ENCODE measurements around the gene FLRT2. TPM values are rescaled to one million over a fixed set of nuclear protein-coding genes. Genes with fewer than 3 reads are reported as not detected.

FLRT2 gene
- total and polyA plus RNA-seq, 9 of the 15 experiments (the other 6 are each of a cell fraction or from before 2014, with no cell fraction given): 0.02 TPM; not detected in 8

GRCh38 chr14:85604714-85605113 lies 74.8 kb downstream of the FLRT2 start:
- no peak for DNase-seq (ENCODE audit: extremely low read depth in 1 of 4, low spot score in 3 of 4)
- H3K9me3 ChIP-seq (replicated peaks; ENCODE audit: control insufficient read depth, insufficient read depth, low read depth, low read length): no peaks in the 10 kb centered on the region

More at GRCh38 chr14:85604714-85605113, 74.8 kb downstream of the FLRT2 start:
- no peak for TF ChIP-seq CC2D1A (IDR thresholded peaks at IDR 0.05)
- no peak for TF ChIP-seq EGR1 (conservative IDR thresholded peaks at IDR 0.05)
- TF ChIP-seq, protein P1, sequence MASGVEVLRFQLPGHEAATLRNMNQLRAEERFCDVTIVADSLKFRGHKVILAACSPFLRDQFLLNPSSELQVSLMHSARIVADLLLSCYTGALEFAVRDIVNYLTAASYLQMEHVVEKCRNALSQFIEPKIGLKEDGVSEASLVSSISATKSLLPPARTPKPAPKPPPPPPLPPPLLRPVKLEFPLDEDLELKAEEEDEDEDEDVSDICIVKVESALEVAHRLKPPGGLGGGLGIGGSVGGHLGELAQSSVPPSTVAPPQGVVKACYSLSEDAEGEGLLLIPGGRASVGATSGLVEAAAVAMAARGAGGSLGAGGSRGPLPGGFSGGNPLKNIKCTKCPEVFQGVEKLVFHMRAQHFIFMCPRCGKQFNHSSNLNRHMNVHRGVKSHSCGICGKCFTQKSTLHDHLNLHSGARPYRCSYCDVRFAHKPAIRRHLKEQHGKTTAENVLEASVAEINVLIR (CRISPR knock-in tag; IDR thresholded peaks at IDR 0.05): no peak
- TF ChIP-seq NEUROD1 (IDR thresholded peaks at IDR 0.05; ENCODE audit: borderline replicate concordance, low read depth, low read length, partially characterized antibody): no peak
- TF ChIP-seq BRCA1 (IDR thresholded peaks at IDR 0.05): no peak
- no peak for TF ChIP-seq BRCA1 (CRISPR knock-in tag; IDR thresholded peaks at IDR 0.05)
- TF ChIP-seq SLC30A9 (CRISPR knock-in tag; IDR thresholded peaks at IDR 0.05): no peak
- TF ChIP-seq MTA1 (IDR thresholded peaks at IDR 0.05; ENCODE audit: borderline replicate concordance): no peak
- no peak for TF ChIP-seq KAT7 (CRISPR knock-in tag; IDR thresholded peaks at IDR 0.05; ENCODE audit: borderline replicate concordance)
- TF ChIP-seq, protein P2, sequence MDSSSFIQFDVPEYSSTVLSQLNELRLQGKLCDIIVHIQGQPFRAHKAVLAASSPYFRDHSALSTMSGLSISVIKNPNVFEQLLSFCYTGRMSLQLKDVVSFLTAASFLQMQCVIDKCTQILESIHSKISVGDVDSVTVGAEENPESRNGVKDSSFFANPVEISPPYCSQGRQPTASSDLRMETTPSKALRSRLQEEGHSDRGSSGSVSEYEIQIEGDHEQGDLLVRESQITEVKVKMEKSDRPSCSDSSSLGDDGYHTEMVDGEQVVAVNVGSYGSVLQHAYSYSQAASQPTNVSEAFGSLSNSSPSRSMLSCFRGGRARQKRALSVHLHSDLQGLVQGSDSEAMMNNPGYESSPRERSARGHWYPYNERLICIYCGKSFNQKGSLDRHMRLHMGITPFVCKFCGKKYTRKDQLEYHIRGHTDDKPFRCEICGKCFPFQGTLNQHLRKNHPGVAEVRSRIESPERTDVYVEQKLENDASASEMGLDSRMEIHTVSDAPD (CRISPR knock-in tag; IDR thresholded peaks at IDR 0.05): no peak
- TF ChIP-seq ZBTB8A (IDR thresholded peaks at IDR 0.05; ENCODE audit: partially characterized antibody): no peak
- no peak for TF ChIP-seq ZBTB33 (CRISPR knock-in tag; IDR thresholded peaks at IDR 0.05)
- TF ChIP-seq HDAC2 (IDR thresholded peaks at IDR 0.05): no peak
- no peak for TF ChIP-seq ZNF165 (CRISPR knock-in tag; IDR thresholded peaks at IDR 0.05; ENCODE audit: borderline replicate concordance)
- no TSS peak for BruUV-seq (replicated peaks)
- FAIRE-seq (no peak), ATAC-seq (no peak)
- no peak overlapping the region for H2AFZ ChIP-seq (ENCODE audit: low read depth, low read length)
- POLR2A ChIA-PET: no interaction called here
- no peaks in the 10 kb centered on the region for H3K27me3 ChIP-seq (ENCODE audit: control insufficient read depth in 2 of 2, insufficient read depth in 2 of 2, low read length in 2 of 2)
- H3K27ac ChIP-seq (ENCODE audit: extremely low read depth, low read depth, low read length): no peak overlapping the region
- 0% methylated on average over 2 of the region's 2 CpGs for WGBS (ENCODE audit: insufficient coverage, low coverage, missing lambda C conversion rate)
- no peaks in the 10 kb centered on the region for H3K79me2 ChIP-seq (ENCODE audit: control insufficient read depth, insufficient read depth, low read length)
- intact Hi-C loops (cut with micrococcal nuclease) (no loop called here), in situ Hi-C loops (cut with MboI) (no loop called here)
- H3K4me2 ChIP-seq (ENCODE audit: insufficient read depth, low read length): no peak overlapping the region
- H3K36me3 ChIP-seq (ENCODE audit: control insufficient read depth, insufficient read depth, low read length): no peaks in the 10 kb centered on the region
- no peak overlapping the region for H3K4me3 ChIP-seq
- CTCF ChIA-PET (ENCODE audit: low intra/inter-chr PET ratio): no interaction called here
- no peaks in the 10 kb centered on the region for H3K9me1 ChIP-seq (ENCODE audit: control insufficient read depth, insufficient read depth, low read length)
- H4K20me1 ChIP-seq (replicated peaks; ENCODE audit: control insufficient read depth, insufficient read depth, low read length): no peaks in the 10 kb centered on the region
- H3K4me1 ChIP-seq (replicated peaks in 1 of 2; ENCODE audit: control insufficient read depth in 2 of 2, insufficient read depth in 2 of 2, low read length in 2 of 2): no peaks in the 10 kb centered on the region
- H3K9ac ChIP-seq (ENCODE audit: insufficient read depth in 1 of 2, low read depth in 2 of 2, low read length in 2 of 2): no peak overlapping the region

Measured in K562 (cell line).